GM23338 (cell line): ENCODE results near the gene LIX1. TPM values are rescaled to one million over a fixed set of nuclear protein-coding genes. Genes with fewer than 3 reads are reported as not detected.

Source experiments
- ATAC-seq: fragments of 200-7000 bp; cut with Tn5 transposase; 3 replicates; pipeline ENCODE4 v1.9.1; 2020
- DNase-seq: peaks from one replicate; pipeline ENCODE4 v3.0.0-alpha.2; 2015; ENCODE audit warnings: low spot score
- H2AFZ ChIP-seq: fragments of 200-600 bp; sonication (generic); 2 replicates; pipeline ENCODE4 v1.8.0; 2016; ENCODE audit warnings: antibody characterized with exemption, mild to moderate bottlenecking, moderate library complexity
- H3F3A ChIP-seq: fragments of 200-600 bp; sonication (generic); replicated peaks from 2 replicates; pipeline ENCODE4 v1.8.0; 2017; ENCODE audit warnings: antibody characterized with exemption, mixed run types, low read depth
- H3K27ac ChIP-seq: fragments of 200-600 bp; sonication (generic); 2 replicates; pipeline ENCODE4 v1.6.1; 2016; ENCODE audit warnings: low read depth
- H3K27me3 ChIP-seq: fragments of 200-600 bp; sonication (generic); 2 replicates; pipeline ENCODE4 v1.8.0; 2016; ENCODE audit warnings: mild to moderate bottlenecking, mixed run types, moderate library complexity; ENCODE audit not compliant: insufficient read depth
- H3K36me3 ChIP-seq: fragments of 200-600 bp; sonication (generic); 2 replicates; pipeline ENCODE4 v1.8.0; 2016; ENCODE audit warnings: mild to moderate bottlenecking; ENCODE audit not compliant: insufficient read depth
- H3K4me1 ChIP-seq: fragments of 200-600 bp; sonication (generic); 2 replicates; pipeline ENCODE4 v1.8.0; 2016; ENCODE audit warnings: mild to moderate bottlenecking, moderate library complexity; ENCODE audit not compliant: insufficient read depth
- H3K4me2 ChIP-seq: fragments of 200-600 bp; sonication (generic); 2 replicates; pipeline ENCODE4 v1.7.1; 2017; ENCODE audit warnings: mixed run types
- H3K4me3 ChIP-seq: fragments of 200-600 bp; sonication (generic); 2 replicates; pipeline ENCODE4 v1.6.1; 2016; ENCODE audit warnings: mixed run types
- H3K79me2 ChIP-seq: fragments of 200-600 bp; sonication (generic); replicated peaks from 2 replicates; pipeline ENCODE4 v1.8.0; 2017; ENCODE audit warnings: mild to moderate bottlenecking; ENCODE audit not compliant: insufficient read depth
- H3K9me2 ChIP-seq: fragments of 200-600 bp; sonication (generic); 2 replicates; pipeline ENCODE4 v1.8.0; 2017; ENCODE audit not compliant: insufficient read depth
- H4K20me1 ChIP-seq: fragments of 200-600 bp; sonication (generic); replicated peaks from 2 replicates; pipeline ENCODE4 v1.8.0; 2017; ENCODE audit warnings: mild to moderate bottlenecking; ENCODE audit not compliant: insufficient read depth
- H3K27ac Mint-ChIP-seq: 2 replicates; pipeline ENCODE4 v1.8.0; 2020; ENCODE audit warnings: inconsistent platforms, mild to moderate bottlenecking, moderate library complexity, mixed read lengths
- H3K27me3 Mint-ChIP-seq: 3 replicates; pipeline ENCODE4 v1.8.0; 2022; ENCODE audit warnings: low read depth, mild to moderate bottlenecking, moderate library complexity, mixed read lengths, inconsistent platforms; ENCODE audit not compliant: insufficient read depth, poor library complexity
- H3K36me3 Mint-ChIP-seq: 3 replicates; pipeline ENCODE4 v1.8.0; 2021; ENCODE audit warnings: low read depth, mild to moderate bottlenecking, inconsistent platforms, moderate library complexity, mixed read lengths
- H3K4me1 Mint-ChIP-seq: 3 replicates; pipeline ENCODE4 v1.8.0; 2020; ENCODE audit warnings: mild to moderate bottlenecking, inconsistent platforms, mixed read lengths
- H3K4me3 Mint-ChIP-seq: 3 replicates; pipeline ENCODE4 v1.8.0; 2021; ENCODE audit warnings: moderate library complexity, mild to moderate bottlenecking, inconsistent platforms, mixed read lengths
- H3K9me3 Mint-ChIP-seq: 3 replicates; pipeline ENCODE4 v1.8.0; 2020; ENCODE audit warnings: moderate library complexity, mild to moderate bottlenecking, inconsistent platforms, mixed read lengths
- CREB1 ChIP-seq: fragments of 250-450 bp; sonication (Bioruptor Pico); IDR thresholded peaks from 2 replicates; pipeline ENCODE4 v1.5.0; 2020; ENCODE audit warnings: low read depth, mild to moderate bottlenecking, moderate library complexity
- JUNB ChIP-seq: IDR thresholded peaks from one replicate; pipeline ENCODE4 v1.6.1; 2016; ENCODE audit warnings: antibody characterized with exemption; ENCODE audit not compliant: unreplicated experiment
- NANOG ChIP-seq: IDR thresholded peaks from 2 replicates; pipeline ENCODE4 v1.6.1; 2016; ENCODE audit warnings: antibody characterized with exemption, borderline replicate concordance
- POLR2AphosphoS5 ChIP-seq: IDR thresholded peaks from 2 replicates; pipeline ENCODE4 v1.6.1; 2016; ENCODE audit warnings: antibody characterized with exemption, low read depth
- STAT1 ChIP-seq: IDR thresholded peaks from one replicate; pipeline ENCODE4 v1.6.1; 2016; ENCODE audit warnings: antibody characterized with exemption; ENCODE audit not compliant: unreplicated experiment
- ZNF114 ChIP-seq: fragments of 250-450 bp; sonication (Bioruptor Pico); IDR thresholded peaks from 2 replicates; pipeline ENCODE4 v1.5.0; 2020; ENCODE audit warnings: mild to moderate bottlenecking, moderate library complexity
- ZNF331 ChIP-seq: fragments of 250-450 bp; sonication (Bioruptor Pico); IDR thresholded peaks from 2 replicates; pipeline ENCODE4 v1.5.0; 2020; ENCODE audit warnings: low read depth, mild to moderate bottlenecking, moderate library complexity
- polyA plus RNA-seq: library from polyadenylated mRNA; unstranded; fragments of >200 nt; fragmentation: Nextera tagmentation; extraction: Ambion mirVana; gene quantifications from 2 replicates; pipeline ENCODE4 v1.2.1, GENCODE V29; 2016
- total RNA-seq: library from RNA; depleted of rRNA; stranded (reverse); fragments of >200 nt; shearing (Covaris generic); gene quantifications from 2 replicates; pipeline ENCODE4 v1.2.3, GENCODE V29; 2014
- TF ChIP-seq, protein P1 (sequence below), 2 experiments: fragments of 200-600 bp in 1 of 2; sonication (generic) in 1 of 2; conservative IDR thresholded peaks; 2 replicates each; pipeline versions ENCODE4 v1.5.1 to v1.6.1; 2016 to 2017; ENCODE audit warnings: antibody characterized with exemption in 2 of 2, low read depth in 2 of 2, mild to moderate bottlenecking in 2 of 2, moderate library complexity in 1 of 2
- TF ChIP-seq, protein P2 (sequence below): IDR thresholded peaks from one replicate; pipeline ENCODE4 v1.6.1; 2018; ENCODE audit warnings: antibody characterized with exemption; ENCODE audit not compliant: unreplicated experiment
- TF ChIP-seq, protein P3 (sequence below): fragments of 250-450 bp; sonication (Bioruptor Pico); IDR thresholded peaks from 2 replicates; pipeline ENCODE4 v1.5.0; 2020; ENCODE audit warnings: mild to moderate bottlenecking, moderate library complexity

LIX1 gene
- total and polyA plus RNA-seq, 2 experiments from 2014 or later, result 0.13 TPM; not detected in 1

DNA sequence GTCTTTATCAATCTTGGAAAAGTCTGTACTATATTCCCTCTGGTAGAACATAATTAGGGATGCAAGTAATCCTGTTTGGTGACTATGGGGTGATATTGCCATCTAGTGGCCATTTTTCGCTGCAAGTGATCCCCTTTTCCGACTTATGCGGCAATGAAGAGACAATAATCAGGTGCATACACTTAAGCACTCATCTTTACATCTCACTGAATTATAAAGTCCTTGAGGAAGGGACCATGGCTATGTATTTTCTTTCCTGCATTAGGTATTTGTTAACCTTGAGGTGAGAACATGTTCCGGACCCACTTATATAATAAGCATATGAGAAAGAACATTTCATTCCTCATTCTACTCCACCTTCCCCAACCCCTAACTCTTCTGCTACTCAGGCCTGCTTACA, 19.6 kb upstream of the LIX1 start:
- no peaks in the 10 kb centered on the region for H3K79me2 ChIP-seq
- Mint-ChIP-seq H3K27me3 (no peaks in the 10 kb centered on the region), H3K4me1 (no peaks in the 10 kb centered on the region), H3K9me3 (peaks cover 11% of the 10 kb centered on the region), H3K4me3 (no peak overlapping the region), H3K36me3 (peaks cover 57% of the 10 kb centered on the region), H3K27ac (no peak overlapping the region)
- no peak overlapping the region for H3K27ac ChIP-seq
- no peaks in the 10 kb centered on the region for H3F3A ChIP-seq
- H2AFZ ChIP-seq, result no peak overlapping the region
- no peak overlapping the region for H3K4me3 ChIP-seq
- H4K20me1 ChIP-seq, result no peaks in the 10 kb centered on the region
- no peaks in the 10 kb centered on the region for H3K4me1 ChIP-seq
- ATAC-seq, result peak; percentile 80
- H3K36me3 ChIP-seq, result peaks cover 13% of the 10 kb centered on the region
- H3K27me3 ChIP-seq, result no peaks in the 10 kb centered on the region
- no peak overlapping the region for H3K4me2 ChIP-seq
- peak; percentile 84 for DNase-seq
- H3K9me2 ChIP-seq, result no peaks in the 10 kb centered on the region
- TF ChIP-seq, protein P1, sequence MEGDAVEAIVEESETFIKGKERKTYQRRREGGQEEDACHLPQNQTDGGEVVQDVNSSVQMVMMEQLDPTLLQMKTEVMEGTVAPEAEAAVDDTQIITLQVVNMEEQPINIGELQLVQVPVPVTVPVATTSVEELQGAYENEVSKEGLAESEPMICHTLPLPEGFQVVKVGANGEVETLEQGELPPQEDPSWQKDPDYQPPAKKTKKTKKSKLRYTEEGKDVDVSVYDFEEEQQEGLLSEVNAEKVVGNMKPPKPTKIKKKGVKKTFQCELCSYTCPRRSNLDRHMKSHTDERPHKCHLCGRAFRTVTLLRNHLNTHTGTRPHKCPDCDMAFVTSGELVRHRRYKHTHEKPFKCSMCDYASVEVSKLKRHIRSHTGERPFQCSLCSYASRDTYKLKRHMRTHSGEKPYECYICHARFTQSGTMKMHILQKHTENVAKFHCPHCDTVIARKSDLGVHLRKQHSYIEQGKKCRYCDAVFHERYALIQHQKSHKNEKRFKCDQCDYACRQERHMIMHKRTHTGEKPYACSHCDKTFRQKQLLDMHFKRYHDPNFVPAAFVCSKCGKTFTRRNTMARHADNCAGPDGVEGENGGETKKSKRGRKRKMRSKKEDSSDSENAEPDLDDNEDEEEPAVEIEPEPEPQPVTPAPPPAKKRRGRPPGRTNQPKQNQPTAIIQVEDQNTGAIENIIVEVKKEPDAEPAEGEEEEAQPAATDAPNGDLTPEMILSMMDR (conservative IDR thresholded peaks at IDR 0.05; ENCODE audit: low read depth in 2 of 2), result peak; percentile 92 to 93
- TF ChIP-seq, protein P2, sequence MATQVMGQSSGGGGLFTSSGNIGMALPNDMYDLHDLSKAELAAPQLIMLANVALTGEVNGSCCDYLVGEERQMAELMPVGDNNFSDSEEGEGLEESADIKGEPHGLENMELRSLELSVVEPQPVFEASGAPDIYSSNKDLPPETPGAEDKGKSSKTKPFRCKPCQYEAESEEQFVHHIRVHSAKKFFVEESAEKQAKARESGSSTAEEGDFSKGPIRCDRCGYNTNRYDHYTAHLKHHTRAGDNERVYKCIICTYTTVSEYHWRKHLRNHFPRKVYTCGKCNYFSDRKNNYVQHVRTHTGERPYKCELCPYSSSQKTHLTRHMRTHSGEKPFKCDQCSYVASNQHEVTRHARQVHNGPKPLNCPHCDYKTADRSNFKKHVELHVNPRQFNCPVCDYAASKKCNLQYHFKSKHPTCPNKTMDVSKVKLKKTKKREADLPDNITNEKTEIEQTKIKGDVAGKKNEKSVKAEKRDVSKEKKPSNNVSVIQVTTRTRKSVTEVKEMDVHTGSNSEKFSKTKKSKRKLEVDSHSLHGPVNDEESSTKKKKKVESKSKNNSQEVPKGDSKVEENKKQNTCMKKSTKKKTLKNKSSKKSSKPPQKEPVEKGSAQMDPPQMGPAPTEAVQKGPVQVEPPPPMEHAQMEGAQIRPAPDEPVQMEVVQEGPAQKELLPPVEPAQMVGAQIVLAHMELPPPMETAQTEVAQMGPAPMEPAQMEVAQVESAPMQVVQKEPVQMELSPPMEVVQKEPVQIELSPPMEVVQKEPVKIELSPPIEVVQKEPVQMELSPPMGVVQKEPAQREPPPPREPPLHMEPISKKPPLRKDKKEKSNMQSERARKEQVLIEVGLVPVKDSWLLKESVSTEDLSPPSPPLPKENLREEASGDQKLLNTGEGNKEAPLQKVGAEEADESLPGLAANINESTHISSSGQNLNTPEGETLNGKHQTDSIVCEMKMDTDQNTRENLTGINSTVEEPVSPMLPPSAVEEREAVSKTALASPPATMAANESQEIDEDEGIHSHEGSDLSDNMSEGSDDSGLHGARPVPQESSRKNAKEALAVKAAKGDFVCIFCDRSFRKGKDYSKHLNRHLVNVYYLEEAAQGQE, result no peak

- peaks cover 11% of the 10 kb centered on the region for H3K9me3 Mint-ChIP-seq
- Histone ChIP-seq H2AFZ (no peak overlapping the region), H3K4me3 (no peak overlapping the region), H3K79me2 (no peaks in the 10 kb centered on the region), H4K20me1 (no peaks in the 10 kb centered on the region), H3K27ac (no peak overlapping the region), H3K4me1 (no peaks in the 10 kb centered on the region), H3K9me2 (no peaks in the 10 kb centered on the region), H3K36me3 (peaks cover 5% of the 10 kb centered on the region; the same call in 1 of the 2 replicates), H3K27me3 (no peaks in the 10 kb centered on the region), H3F3A (no peaks in the 10 kb centered on the region), H3K4me2 (no peak overlapping the region)
- H3K4me1 Mint-ChIP-seq, result no peaks in the 10 kb centered on the region
- H3K36me3 Mint-ChIP-seq, result peaks cover 25% of the 10 kb centered on the region
- ATAC-seq, result no peak
- H3K27me3 Mint-ChIP-seq, result peaks cover 4% of the 10 kb centered on the region
- no peak overlapping the region for H3K27ac Mint-ChIP-seq
- H3K4me3 Mint-ChIP-seq, result no peak overlapping the region
- DNase-seq, result no peak
- TF ChIP-seq NANOG, result no peak
- no peak for TF ChIP-seq JUNB
- TF ChIP-seq POLR2AphosphoS5, result no peak
- TF ChIP-seq, protein P3, sequence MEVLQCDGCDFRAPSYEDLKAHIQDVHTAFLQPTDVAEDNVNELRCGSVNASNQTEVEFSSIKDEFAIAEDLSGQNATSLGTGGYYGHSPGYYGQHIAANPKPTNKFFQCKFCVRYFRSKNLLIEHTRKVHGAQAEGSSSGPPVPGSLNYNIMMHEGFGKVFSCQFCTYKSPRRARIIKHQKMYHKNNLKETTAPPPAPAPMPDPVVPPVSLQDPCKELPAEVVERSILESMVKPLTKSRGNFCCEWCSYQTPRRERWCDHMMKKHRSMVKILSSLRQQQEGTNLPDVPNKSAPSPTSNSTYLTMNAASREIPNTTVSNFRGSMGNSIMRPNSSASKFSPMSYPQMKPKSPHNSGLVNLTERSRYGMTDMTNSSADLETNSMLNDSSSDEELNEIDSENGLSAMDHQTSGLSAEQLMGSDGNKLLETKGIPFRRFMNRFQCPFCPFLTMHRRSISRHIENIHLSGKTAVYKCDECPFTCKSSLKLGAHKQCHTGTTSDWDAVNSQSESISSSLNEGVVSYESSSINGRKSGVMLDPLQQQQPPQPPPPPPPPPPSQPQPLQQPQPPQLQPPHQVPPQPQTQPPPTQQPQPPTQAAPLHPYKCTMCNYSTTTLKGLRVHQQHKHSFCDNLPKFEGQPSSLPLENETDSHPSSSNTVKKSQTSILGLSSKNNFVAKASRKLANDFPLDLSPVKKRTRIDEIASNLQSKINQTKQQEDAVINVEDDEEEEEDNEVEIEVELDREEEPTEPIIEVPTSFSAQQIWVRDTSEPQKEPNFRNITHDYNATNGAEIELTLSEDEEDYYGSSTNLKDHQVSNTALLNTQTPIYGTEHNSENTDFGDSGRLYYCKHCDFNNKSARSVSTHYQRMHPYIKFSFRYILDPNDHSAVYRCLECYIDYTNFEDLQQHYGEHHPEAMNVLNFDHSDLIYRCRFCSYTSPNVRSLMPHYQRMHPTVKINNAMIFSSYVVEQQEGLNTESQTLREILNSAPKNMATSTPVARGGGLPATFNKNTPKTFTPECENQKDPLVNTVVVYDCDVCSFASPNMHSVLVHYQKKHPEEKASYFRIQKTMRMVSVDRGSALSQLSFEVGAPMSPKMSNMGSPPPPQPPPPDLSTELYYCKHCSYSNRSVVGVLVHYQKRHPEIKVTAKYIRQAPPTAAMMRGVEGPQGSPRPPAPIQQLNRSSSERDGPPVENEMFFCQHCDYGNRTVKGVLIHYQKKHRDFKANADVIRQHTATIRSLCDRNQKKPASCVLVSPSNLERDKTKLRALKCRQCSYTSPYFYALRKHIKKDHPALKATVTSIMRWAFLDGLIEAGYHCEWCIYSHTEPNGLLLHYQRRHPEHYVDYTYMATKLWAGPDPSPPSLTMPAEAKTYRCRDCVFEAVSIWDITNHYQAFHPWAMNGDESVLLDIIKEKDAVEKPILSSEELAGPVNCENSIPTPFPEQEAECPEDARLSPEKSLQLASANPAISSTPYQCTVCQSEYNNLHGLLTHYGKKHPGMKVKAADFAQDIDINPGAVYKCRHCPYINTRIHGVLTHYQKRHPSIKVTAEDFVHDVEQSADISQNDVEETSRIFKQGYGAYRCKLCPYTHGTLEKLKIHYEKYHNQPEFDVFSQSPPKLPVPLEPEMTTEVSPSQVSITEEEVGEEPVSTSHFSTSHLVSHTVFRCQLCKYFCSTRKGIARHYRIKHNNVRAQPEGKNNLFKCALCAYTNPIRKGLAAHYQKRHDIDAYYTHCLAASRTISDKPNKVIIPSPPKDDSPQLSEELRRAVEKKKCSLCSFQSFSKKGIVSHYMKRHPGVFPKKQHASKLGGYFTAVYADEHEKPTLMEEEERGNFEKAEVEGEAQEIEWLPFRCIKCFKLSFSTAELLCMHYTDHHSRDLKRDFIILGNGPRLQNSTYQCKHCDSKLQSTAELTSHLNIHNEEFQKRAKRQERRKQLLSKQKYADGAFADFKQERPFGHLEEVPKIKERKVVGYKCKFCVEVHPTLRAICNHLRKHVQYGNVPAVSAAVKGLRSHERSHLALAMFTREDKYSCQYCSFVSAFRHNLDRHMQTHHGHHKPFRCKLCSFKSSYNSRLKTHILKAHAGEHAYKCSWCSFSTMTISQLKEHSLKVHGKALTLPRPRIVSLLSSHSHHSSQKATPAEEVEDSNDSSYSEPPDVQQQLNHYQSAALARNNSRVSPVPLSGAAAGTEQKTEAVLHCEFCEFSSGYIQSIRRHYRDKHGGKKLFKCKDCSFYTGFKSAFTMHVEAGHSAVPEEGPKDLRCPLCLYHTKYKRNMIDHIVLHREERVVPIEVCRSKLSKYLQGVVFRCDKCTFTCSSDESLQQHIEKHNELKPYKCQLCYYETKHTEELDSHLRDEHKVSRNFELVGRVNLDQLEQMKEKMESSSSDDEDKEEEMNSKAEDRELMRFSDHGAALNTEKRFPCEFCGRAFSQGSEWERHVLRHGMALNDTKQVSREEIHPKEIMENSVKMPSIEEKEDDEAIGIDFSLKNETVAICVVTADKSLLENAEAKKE (CRISPR knock-in tag), result no peak
- TF ChIP-seq ZNF331, result no peak
- TF ChIP-seq STAT1, result no peak
- no peak for TF ChIP-seq CREB1 (CRISPR knock-in tag)
- no peak for TF ChIP-seq ZNF114 (CRISPR knock-in tag)
Measured at GRCh38 chr5:97157689-97158088, 15.3 kb upstream of the LIX1 start.
